ENCODE measurements around the gene SPATA19.

- TF ChIP-seq CTCF (IDR thresholded peaks at IDR 0.05) (no peak), POLR2A (IDR thresholded peaks at IDR 0.05) (no peak)
Observed at GRCh38 chr11:133821776-133822175, 23.5 kb downstream of the SPATA19 start.
